GM18867 (cell line): ENCODE data around the gene CLIP2.
"Not testable (repeated sequence)": the region's sequence is repeated elsewhere in the genome, so short reads cannot be mapped to it uniquely, and the experiment has no call there.

Experiments used
- ATAC-seq: cut with Tn5 transposase; IDR thresholded peaks from one replicate; pipeline ENCODE4 v1.9.1; 2021; ENCODE audit warnings: mild to moderate bottlenecking, moderate library complexity; ENCODE audit not compliant: unreplicated experiment

Gene CLIP2

DNA sequence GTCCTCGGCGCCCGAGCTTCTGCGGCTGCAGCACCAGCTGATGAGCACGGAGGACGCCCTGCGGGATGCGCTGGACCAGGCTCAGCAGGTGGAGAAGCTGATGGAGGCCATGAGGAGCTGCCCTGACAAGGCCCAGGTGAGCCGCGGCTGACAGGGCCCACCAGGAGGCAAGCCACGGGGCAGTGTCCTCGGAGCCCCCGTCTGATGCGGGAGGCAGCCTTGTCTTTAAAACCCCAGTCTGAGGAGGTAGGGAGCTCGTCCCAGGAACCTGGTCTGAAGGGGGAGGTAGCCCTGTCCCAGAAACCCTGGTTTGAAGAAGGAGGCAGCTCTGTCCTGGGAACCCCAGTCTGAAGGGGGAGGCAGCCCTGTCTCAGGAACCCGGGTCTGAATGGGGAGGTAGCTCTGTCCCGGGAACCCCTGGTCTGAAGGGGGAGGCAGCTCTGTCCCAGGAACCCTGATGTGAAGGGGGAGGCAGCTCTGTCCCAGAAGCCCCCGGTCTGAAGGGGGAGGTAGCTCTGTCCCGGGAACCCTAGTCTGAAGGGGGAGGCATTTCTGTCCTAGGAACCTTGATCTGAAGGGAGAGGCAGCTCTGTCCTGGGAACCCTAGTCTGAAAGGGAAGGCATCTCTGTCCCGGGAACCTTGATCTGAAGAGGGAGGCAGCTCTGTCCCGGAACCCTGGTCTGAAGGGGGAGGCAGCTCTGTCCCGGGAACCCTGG is 111.4 kb downstream of the CLIP2 start:
- no peak for ATAC-seq

DNA sequence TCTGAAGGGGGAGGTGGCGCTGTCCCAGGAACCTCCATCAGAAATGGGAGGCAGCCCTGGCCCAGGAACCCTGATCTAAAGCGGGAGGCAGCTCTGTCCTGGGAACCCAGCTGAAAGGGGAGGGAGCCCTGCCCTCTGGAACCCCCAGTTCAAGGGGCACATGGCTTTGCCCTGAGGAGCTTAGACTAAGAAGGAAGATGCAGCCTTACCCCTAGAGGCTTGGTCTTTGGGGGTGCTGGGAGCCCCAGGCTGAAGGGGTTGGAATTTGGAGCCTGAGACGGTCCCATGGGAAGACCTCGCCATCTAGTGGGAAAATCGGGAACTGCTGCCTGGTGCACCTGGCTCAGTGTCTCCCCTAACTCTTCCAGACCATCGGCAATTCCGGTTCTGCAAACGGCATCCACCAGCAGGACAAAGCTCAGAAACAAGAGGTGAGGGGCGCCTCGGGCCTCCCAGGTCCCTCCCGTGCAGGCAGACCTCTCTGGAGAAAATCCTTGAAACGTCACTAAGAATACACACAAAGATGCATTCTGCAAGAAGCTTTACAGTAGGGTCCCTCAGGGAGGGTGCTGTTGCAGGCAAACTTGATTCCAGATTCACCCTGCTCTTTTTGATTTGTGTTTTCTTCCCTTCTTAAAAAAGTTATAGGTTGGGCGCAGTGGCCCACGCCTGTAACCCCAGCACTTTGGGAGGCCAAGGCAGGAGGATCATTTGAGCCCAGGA is 112.1 kb downstream of the CLIP2 start:
- peak; percentile 39 for ATAC-seq

DNA sequence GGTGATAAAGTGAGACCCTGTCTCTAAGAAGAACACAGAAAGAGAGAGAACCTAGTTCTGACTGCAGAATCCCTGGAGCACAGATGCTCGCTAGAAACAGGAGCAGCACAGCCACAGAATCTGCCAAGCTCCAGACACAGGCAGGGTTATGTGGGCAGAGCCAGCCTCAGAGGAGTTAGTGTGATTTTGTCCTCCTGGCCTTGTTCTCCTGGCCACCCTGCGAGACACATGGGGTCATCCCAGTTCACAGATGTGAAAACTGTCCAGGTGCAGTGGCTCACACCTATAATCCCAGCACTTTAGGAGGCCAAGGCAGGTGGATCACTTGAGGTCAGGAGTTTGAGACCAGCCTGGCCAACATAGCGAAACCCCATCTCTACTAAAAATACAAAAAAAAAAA is 113.5 kb downstream of the CLIP2 start:
- not testable (repeated sequence) for ATAC-seq

DNA sequence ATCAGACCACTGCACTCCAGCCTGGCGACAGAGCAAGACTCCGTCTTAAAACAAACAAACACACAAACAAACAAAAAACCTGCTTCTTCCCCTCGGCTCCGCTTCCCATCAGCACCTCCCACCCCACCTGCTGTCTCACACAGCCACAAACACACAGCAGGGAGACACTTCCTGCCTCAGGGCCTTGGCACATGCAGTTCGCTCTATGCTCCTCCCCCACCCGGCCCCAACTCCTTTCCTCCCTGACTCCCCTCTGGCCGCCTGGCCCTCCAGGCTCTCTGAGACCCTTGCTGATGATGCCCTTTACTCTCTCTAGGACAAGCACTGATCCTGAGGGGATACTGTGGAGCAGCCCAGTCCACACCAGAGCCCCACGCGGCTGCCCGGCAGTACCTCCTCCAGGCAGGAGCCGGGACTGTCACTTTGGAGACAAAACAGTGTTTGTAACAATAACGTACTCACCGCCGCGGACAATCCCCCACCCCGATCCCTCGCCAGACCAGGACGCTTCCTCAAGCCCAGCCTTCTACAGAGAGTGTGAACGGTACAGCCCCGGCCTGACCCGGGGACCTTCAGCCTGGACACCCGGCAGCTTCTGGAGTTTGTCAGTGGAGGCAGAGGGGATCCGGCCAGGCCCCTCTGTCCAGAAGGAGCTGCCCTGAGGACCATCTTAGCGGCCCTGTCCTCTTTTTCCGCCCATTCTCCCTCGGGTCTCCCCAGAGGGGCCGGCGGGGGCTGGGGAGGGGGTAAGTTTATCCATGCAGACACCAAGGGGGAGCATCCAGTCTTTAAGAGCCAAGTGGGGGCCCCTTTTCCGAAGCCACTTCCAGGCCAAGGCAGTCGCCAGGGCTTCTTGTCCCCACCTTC is 114.5 kb downstream of the CLIP2 start:
- ATAC-seq, result no peak

DNA sequence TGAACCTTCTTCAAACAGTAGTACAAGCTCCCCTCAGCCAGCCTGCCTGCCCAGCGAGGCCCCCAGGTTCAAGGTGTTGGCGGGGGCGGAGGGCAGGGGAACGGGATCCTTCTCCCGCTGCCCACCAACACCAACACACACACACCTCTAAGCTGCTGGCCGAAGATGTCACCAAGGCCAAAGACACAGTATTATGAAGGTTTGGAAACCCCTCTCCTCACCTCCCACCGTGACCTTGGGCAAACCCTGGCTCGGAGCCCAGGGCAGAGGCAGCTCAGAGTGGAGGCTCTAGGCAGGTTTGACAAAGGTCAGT is 115.1 kb downstream of the CLIP2 start:
- ATAC-seq, result no peak

DNA sequence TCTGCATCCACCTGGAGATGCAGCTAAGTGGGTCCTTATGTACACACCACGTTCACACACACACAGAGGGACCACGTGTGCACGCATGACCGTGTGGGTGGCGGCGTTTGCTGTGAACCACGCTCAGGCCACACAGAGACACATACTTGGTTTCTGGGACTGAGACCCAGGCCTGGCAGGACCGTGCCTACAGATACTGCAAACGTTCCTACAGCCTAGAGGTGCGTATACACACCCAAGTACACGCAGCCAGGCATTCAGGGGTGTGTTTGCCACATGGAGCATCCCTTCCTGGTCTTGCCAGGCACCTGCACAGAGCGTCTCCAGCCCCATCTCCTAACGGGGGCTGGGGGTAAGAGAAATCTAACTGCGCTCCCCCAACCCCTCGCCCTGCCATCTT is 115.5 kb downstream of the CLIP2 start:
- ATAC-seq, result no peak

DNA sequence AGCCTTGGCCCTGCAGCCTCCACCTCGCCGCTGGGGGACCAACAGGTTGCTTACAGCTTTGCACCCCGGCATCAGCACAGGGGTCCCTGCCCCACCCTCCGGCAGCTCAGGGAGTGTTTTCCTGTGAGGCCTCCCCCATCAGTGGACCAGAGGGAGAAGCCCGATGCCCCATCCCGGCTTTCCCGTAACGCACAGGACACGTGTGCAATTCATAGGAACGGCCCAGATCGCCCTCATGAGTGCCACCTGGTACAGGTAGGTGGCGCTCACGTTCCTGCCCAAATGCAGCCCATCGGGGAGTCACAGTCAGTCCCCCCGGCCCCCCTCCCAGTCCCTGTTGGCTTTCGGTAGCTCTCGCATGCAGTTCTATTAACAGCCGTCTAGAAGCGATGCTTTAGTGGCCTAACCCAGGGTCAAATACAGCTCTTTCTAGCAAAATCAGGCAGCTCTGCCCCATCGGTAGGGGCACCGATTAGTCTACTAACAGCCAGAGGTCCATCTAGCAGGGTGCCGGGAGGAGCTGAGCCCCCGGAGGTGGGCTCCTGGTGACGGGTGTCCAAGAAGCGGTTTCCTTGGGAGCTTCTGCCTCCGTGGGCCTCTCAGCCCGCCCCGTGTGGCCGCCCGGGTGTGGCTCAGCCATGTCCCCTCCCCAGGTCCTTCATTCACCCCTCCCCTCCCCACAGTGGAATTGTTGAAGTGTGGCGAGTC is 116.1 kb downstream of the CLIP2 start:
- no peak for ATAC-seq

DNA sequence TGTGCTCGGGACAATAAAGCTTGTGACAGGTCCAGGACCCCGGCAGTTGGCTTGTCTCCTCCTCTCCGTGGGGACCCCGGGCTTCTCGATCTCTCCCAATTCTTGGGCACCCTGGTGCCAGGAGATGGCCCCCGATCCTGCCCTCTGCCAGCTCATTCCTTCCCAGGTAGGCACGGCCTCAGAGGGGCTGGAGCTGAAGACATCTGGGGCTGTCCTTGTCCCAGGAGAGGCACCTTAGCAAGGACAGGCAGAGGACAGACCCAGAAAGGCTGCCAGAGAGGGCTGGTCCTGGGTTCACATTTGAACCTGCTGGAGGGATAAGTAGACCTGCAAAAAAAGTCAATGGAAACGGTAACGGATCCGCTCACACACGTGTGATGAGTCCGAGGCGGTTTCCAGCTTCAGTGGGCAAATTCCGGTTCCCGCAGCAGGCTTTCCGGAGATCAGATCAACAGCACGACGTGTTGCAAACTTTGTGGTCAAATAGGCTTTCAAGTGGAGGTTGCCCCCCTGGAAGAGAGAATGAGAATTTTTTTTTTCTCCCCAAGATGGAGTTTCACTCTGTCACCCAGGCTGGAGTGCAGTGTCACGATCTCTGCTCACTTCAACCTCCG is 116.8 kb downstream of the CLIP2 start:
- ATAC-seq, result no peak

DNA sequence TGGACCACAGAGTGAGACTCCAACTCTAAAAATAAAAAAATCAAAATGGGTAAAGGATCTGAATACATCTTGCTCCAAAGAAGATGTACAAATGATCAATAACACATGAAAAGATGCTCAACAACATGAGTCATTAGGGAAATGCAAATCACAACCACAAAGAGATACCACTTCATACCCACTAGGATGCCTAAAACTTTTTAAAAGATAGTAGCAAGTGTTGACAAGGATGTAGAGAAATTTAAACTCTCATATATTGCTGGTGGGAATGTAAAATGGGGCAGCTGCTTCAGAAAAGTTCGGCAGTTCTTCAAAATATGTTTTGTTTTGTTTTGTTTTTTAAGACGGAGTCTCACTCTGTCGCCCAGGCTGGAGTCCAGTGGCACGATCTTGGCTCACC is 118.8 kb downstream of the CLIP2 start:
- ATAC-seq, result no peak

DNA sequence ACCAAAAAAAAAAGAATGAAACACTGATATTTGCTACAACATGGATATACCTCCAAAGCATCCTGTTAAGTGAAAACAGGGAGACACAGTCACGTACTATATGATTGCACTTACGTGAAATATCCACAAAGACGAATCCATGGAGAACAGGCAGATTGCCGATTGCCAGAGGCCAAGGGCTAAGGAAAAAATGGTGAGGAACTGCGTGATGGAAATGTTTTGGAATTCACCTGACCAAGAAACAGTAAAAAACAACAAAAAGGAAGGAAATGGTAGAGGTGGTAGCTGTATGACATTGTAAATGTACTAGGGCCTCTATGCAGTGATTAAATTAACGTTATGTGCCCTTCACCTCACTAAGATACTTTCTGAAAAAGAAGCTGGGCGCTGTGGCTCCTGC is 120.4 kb downstream of the CLIP2 start:
- ATAC-seq, result no peak

DNA sequence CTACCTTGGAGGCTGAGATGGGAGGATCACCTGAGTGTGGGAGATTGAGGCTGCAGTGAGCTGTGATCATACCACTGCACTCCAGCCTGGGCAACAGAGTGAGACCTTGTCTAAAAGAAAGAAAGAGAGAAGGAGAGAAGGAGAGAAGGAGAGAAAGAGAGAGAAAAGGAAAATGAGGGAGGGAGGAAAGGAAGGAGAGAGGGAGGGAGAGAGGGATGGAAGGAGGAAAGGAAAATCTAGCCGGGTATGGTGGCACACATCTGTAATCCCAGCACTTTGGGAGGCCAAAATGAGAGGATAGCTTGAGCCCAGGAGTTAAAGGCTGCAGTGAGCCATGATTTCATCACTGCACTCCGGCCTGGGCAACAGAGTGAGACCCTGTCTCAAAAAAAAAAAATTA is 121.6 kb downstream of the CLIP2 start:
- no peak for ATAC-seq

DNA sequence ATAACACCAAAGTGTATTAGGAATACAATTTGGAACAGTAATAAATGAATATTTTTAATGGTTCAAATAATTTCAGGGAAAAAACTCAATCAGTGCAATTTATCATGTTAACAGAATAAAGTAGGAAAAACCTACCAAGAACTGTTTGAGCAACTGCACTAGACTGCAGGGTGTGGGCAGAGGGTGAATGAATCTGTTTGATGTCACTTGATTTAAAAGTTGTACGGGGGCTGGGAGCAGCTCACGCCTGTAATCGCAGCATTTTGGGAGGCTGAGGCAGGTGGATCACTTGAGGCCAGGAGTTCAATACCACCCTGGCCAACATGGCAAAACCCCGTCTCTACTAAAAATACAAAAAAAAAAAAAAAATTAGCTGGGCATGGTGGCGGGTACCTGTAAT is 122.4 kb downstream of the CLIP2 start:
- not testable (repeated sequence) for ATAC-seq

DNA sequence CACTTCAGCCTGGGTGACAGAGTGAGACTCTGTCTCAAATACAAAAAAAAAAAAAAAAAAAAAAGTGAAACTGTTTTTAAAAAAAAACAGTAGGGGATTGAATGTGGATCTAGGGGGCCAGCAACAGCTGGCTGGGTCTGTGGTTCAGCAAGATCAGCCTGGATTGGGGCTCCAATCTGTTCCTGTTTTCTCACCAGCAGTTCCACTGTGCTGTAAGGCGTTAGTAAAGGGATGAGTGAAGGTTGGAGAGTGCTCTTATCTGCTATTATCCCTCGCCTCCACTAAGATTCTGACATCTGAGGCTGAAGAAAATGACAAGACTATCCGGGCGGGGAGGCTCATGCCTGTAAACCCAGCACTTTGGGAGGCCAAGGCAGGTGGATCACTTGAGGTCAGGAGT is 122.8 kb downstream of the CLIP2 start:
- no peak for ATAC-seq

DNA sequence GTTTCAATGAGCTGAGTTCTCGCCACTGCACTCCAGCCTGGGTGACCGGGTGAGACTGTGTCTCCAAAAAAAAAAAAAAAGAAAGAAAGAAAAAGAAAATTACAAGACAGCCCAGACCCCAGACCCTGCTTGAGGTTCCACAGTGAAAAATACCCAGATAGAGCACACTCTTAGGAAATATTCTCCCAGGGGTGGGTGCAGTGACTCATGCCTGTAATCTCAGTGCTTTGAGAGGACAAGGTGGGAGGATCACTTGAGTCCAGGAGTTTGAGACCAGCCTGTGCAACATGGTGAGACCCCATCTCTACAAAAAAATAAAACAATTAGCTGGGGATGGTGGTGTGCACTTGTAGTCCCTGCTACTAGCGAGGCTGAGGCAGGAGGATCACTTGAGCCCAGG is 123.4 kb downstream of the CLIP2 start:
- no peak for ATAC-seq

DNA sequence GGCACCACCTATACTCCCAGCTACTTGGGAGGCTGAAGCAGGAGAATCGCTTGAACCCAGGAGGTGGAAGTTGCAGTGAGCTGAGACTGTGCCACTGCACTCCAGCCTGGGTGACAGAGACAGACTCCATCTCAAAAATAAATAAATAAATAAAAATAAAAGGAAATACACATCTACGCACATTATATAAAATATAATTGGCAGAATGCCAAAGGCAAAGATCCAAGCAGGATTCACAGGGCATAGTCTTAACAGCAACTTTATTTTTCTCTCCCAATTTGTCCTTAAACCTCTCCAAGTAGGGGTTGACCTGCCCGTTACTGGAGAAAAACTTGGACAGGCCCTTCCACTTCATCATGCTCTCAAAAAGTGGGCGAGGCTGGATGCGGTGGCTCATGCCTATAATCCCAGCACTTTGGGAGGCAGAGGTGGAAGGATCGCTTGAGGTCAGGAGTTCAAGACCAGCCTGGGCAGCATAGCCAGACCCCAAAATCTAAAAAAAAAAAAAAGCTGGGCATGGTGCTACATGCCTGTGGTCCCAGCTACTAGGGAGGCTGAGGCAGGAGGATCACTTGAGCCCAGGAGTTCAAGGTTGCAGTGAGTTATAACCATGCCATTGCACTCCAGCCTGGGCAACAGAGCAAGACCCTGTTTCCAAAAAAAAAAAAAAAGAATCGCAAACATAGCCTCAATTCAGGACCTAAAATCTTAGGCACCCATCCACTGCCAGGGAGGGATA is 125.6 kb downstream of the CLIP2 start:
- not testable (repeated sequence) for ATAC-seq

DNA sequence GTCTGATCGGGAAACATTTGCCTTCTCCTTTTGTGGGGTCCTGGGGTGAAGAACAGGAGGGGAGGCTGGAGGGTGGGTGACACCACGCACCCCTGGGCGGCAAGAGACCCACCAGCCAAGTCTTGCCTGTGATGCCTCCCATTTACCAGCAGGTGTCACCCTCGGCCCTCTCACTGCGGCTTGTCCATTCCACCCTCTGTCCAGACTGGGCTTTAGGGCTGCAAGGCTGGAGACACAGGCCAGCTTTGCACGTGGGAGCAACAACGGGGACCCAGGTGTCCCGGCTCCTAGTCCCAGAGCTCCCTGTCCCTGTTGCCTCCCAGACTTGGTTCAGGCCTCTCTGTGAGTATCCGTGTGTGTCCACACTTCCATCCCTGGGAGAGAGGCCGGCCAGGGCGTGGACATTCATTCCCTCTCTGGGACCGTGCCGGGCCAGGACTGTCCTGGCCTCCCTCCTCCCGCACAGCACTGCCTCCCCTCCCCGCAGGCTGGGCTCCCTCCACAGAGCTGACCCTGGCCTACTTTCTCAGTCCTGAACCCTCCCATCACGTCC is 128.3 kb downstream of the CLIP2 start:
- ATAC-seq, result no peak

DNA sequence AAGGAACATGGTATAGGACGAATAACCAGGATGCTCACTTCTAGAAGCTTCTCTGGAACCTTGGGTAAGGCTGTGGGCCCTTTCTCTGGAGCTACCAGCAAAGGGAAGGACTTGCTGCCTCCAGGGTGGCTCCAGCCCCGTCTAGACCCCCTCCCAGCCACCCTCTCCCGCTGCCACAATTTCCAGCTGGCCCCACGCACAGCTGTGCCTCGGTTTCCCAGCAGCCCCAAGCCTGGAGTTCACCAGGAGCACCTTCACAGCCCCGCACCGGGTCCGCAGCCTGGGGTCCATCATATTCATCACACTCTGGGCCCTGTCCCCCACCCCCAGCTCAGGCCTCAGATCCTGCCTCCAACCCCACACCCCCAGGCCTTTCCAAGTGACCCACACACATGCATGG is 128.9 kb downstream of the CLIP2 start:
- no peak for ATAC-seq

DNA sequence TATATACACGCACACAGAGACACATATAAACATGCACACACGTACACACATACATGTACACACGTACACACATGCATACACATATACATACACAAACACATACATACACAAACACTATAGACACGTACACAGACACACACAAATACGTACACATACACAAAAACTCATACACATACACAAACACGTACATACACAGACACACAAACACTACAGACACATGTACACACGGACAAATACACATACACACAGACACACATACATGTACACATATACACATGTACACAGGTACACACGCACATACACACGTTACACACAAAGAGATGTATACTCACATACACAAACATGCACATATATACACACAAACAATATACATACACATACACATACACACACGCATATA is 129.3 kb downstream of the CLIP2 start:
- no peak for ATAC-seq

DNA sequence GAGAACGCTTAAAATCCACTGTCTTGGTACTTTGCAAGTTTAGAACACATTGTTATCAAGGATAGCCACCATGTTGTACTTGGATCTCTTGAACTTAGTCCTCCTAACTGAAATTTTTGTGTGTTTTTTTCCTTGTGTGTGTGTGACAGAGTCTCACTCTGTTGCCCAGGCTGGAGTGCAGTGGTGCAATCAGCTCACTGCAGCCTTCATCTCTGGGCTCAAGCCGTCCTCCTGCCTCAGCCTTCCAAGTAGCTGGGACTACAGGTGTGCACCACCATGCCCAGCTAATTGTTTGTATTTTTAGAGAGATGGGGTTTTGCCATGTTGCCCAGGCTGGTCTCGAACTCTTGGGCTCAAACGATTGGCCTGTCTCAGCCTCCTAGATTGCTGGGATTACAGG is 130.0 kb downstream of the CLIP2 start:
- not testable (repeated sequence) for ATAC-seq

DNA sequence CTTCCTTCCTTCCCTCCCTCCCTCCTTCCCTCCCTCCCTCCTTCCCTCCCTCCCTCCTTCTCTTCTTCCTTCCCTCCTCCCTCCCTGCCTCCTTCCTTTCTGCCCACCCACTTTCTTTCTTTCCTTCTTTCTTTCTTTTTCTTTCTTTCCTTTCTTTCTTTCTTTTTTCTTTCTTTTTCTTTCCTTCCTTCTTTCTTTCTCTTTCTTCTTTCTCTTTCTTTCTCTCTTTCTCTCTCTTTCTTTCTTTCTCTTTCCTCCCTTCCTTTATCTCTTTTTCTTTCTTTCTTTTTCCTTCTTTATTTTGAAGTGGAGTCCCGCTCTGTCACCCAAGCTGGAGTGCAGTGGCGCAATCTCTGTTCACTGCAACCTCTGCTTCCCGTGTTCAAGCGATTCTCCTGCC is 130.8 kb downstream of the CLIP2 start:
- no peak for ATAC-seq
